UCSD-AML1 (cell line): ENCODE data around the gene BLCAP.

ENCODE experiments used
- DNase-seq: peaks from one replicate; lab custom pipeline; 2025; ENCODE audit not compliant: unreplicated experiment; lab: John Stamatoyannopoulos, UW

Gene BLCAP

GRCh38 chr20:37518059-37518458 is 9.6 kb downstream of the BLCAP start:
- DNase-seq: no peak

- DNase-seq: no peak
Observed at GRCh38 chr20:37516811-37517750, 10.6 kb downstream of the BLCAP start.

- DNase-seq: no peak
Observed at GRCh38 chr20:37515876-37516275, 11.8 kb downstream of the BLCAP start.

GRCh38 chr20:37513779-37514359 is 13.8 kb downstream of the BLCAP start:
- DNase-seq: no peak

GRCh38 chr20:37511610-37512275 is 15.9 kb downstream of the BLCAP start:
- no peak for DNase-seq

- no peak for DNase-seq
Observed at GRCh38 chr20:37510226-37510625, 17.4 kb downstream of the BLCAP start.

- no peak for DNase-seq
Observed at GRCh38 chr20:37506152-37506725, 21.4 kb downstream of the BLCAP start.

- no peak for DNase-seq
Observed at GRCh38 chr20:37505263-37506151, 22.2 kb downstream of the BLCAP start.

- no peak for DNase-seq
Observed at GRCh38 chr20:37504404-37505096, 23.1 kb downstream of the BLCAP start.

GRCh38 chr20:37503256-37503927 is 24.3 kb downstream of the BLCAP start:
- DNase-seq: no peak

GRCh38 chr20:37502654-37503053 is 25.0 kb downstream of the BLCAP start:
- no peak for DNase-seq

GRCh38 chr20:37501940-37502339 is 25.7 kb downstream of the BLCAP start:
- DNase-seq: no peak

- DNase-seq: no peak
Observed at GRCh38 chr20:37500311-37500710, 27.4 kb downstream of the BLCAP start.

GRCh38 chr20:37498066-37498665 is 29.5 kb downstream of the BLCAP start:
- no peak for DNase-seq

GRCh38 chr20:37494796-37495195 is 32.9 kb downstream of the BLCAP start:
- DNase-seq: no peak

GRCh38 chr20:37494301-37494700 is 33.4 kb downstream of the BLCAP start:
- no peak for DNase-seq

- DNase-seq: no peak
Observed at GRCh38 chr20:37492945-37493344, 34.7 kb downstream of the BLCAP start.

- DNase-seq: no peak
Observed at GRCh38 chr20:37492096-37492625, 35.5 kb downstream of the BLCAP start.
